CD4-positive, alpha-beta T cell (primary cell): ENCODE results near the gene KRT3. TPM values are rescaled to one million over a fixed set of nuclear protein-coding genes. Genes with fewer than 3 reads are reported as not detected.

Experiments
- ATAC-seq: fragments of 200-7000 bp; cut with Tn5 transposase; one replicate; pipeline ENCODE4 v1.10.0; 2022; ENCODE audit warnings: mild to moderate bottlenecking; ENCODE audit not compliant: poor library complexity
- CTCF ChIA-PET: fragments of 350-600 bp; sonication (Branson Sonifier 250); formaldehyde crosslinking; loops from one replicate; lab custom pipeline; 2021; ENCODE audit warnings: antibody characterized with exemption, inconsistent platforms; lab: Charles Lee
- POLR2A ChIA-PET: fragments of 350-600 bp; sonication (Branson Sonifier 250); formaldehyde crosslinking; loops from one replicate; lab custom pipeline; 2021; ENCODE audit warnings: antibody characterized with exemption, inconsistent platforms; lab: Charles Lee
- DNase-seq, 14 experiments: peaks; one replicate each; pipeline ENCODE4 v3.0.0-alpha.2; 2013 to 2020; ENCODE audit warnings: mixed read lengths in 2 of 14
- H3K27ac ChIP-seq, 2 donors: one replicate each; pipeline versions ENCODE4 v1.5.1 to v1.7.0; 2013; ENCODE audit warnings: low read length in 2 of 2, low read depth in 1 of 2, mild to moderate bottlenecking in 1 of 2
- H3K27me3 ChIP-seq, 2 experiments: 1 replicate in 1 of 2; 2 replicates in 1 of 2; pipeline versions ENCODE4 v1.6.1 to v1.7.0; 2013; ENCODE audit warnings: low read length in 2 of 2, control low read depth in 1 of 2, mild to moderate bottlenecking in 1 of 2, moderate library complexity in 1 of 2; ENCODE audit not compliant: insufficient read depth in 2 of 2, control insufficient read depth in 1 of 2
- H3K36me3 ChIP-seq: one replicate; pipeline ENCODE4 v1.6.1; 2013; ENCODE audit warnings: low read length, control low read depth; ENCODE audit not compliant: insufficient read depth
- H3K4me1 ChIP-seq: one replicate; pipeline ENCODE4 v1.6.1; 2013; ENCODE audit warnings: low read length, control low read depth; ENCODE audit not compliant: insufficient read depth
- H3K4me3 ChIP-seq: one replicate; pipeline ENCODE4 v1.5.1; 2013; ENCODE audit warnings: mild to moderate bottlenecking, low read length, moderate library complexity
- H3K9me3 ChIP-seq, 2 experiments: 1 replicate in 1 of 2; 2 replicates in 1 of 2; pipeline versions ENCODE4 v1.6.1 to v1.7.0; 2013; ENCODE audit warnings: low read length in 2 of 2, mild to moderate bottlenecking in 2 of 2, control low read depth in 1 of 2, moderate library complexity in 1 of 2; ENCODE audit not compliant: control insufficient read depth in 1 of 2, insufficient read depth in 1 of 2
- H3K27ac Mint-ChIP-seq: one replicate; pipeline ENCODE4 v1.8.0; 2020; ENCODE audit warnings: mixed read lengths
- H3K27me3 Mint-ChIP-seq: one replicate; pipeline ENCODE4 v1.8.0; 2021; ENCODE audit warnings: mixed read lengths
- H3K36me3 Mint-ChIP-seq: one replicate; pipeline ENCODE4 v1.8.0; 2021; ENCODE audit warnings: low read depth, mixed read lengths
- H3K4me1 Mint-ChIP-seq: one replicate; pipeline ENCODE4 v1.8.0; 2021; ENCODE audit warnings: low read depth, mixed read lengths
- H3K4me3 Mint-ChIP-seq: one replicate; pipeline ENCODE4 v1.8.0; 2020; ENCODE audit warnings: mild to moderate bottlenecking, mixed read lengths
- H3K9me3 Mint-ChIP-seq: one replicate; pipeline ENCODE4 v1.8.0; 2020; ENCODE audit warnings: mixed read lengths
- intact Hi-C, 2 experiments: fragments of 100-400 bp; cut with DNase I in 1 of 2; cut with micrococcal nuclease in 1 of 2; formaldehyde crosslinking; loops; one replicate each; pipeline versions ENCODE4 v1.15.1 to v1.9.0; 2023 to 2025; cut with DNase I, micrococcal nuclease
- total RNA-seq, 174 experiments: library from RNA in 2 of 174; stranded (reverse) in 2 of 174; gene quantifications; one replicate each; pipeline ENCODE4 v1.2.3 and lab custom pipeline; 2021 to 2026
- TF ChIP-seq, protein P1 (sequence below): fragments of 200-600 bp; IDR thresholded peaks from one replicate; pipeline ENCODE4 v1.8.0; 2022; ENCODE audit warnings: antibody characterized with exemption, mild to moderate bottlenecking

The KRT3 gene
- total RNA-seq, 2 experiments from 2014 or later = not detected

DNA sequence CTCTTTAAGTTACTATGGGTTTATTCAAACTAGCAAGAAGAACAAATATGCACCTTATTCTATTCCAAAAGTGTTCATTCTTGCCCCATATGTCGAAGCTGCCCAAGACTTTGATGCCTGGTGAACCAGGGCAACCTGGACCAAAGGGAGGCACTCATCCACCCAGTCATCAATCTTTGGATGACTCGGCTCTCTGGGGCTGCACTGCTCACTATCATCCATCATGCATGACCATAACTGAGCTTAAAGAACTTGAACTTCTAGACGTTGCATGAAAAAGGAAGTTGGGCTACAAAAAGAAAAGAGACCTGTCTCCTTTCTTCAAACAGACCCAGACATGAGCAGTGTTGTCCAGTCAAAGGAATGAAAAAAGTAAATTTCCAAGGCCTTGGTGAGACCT lies 16.8 kb upstream of the KRT3 start:
- Mint-ChIP-seq H3K36me3 (no peaks in the 10 kb centered on the region), H3K4me1 (peaks cover 6% of the 10 kb centered on the region), H3K27me3 (no peaks in the 10 kb centered on the region), H3K9me3 (no peaks in the 10 kb centered on the region), H3K4me3 (no peak overlapping the region), H3K27ac (no peak overlapping the region)
- Histone ChIP-seq H3K4me1 (no peaks in the 10 kb centered on the region), H3K36me3 (no peaks in the 10 kb centered on the region), H3K27me3 (no peaks in the 10 kb centered on the region), H3K9me3 (no peaks in the 10 kb centered on the region), H3K4me3 (no peak overlapping the region), H3K27ac (no peak overlapping the region)
- intact Hi-C loops = no loop called here
- ATAC-seq (no peak), DNase-seq (no peak)
- TF ChIP-seq, protein P1, sequence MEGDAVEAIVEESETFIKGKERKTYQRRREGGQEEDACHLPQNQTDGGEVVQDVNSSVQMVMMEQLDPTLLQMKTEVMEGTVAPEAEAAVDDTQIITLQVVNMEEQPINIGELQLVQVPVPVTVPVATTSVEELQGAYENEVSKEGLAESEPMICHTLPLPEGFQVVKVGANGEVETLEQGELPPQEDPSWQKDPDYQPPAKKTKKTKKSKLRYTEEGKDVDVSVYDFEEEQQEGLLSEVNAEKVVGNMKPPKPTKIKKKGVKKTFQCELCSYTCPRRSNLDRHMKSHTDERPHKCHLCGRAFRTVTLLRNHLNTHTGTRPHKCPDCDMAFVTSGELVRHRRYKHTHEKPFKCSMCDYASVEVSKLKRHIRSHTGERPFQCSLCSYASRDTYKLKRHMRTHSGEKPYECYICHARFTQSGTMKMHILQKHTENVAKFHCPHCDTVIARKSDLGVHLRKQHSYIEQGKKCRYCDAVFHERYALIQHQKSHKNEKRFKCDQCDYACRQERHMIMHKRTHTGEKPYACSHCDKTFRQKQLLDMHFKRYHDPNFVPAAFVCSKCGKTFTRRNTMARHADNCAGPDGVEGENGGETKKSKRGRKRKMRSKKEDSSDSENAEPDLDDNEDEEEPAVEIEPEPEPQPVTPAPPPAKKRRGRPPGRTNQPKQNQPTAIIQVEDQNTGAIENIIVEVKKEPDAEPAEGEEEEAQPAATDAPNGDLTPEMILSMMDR = no peak
- ChIA-PET POLR2A (interaction anchor here (0.9 kb wide), 1 partner anchor 23 kb away, joined by 3 read pairs; no protein-coding TSS in a partner anchor), CTCF (no interaction called here)

DNA sequence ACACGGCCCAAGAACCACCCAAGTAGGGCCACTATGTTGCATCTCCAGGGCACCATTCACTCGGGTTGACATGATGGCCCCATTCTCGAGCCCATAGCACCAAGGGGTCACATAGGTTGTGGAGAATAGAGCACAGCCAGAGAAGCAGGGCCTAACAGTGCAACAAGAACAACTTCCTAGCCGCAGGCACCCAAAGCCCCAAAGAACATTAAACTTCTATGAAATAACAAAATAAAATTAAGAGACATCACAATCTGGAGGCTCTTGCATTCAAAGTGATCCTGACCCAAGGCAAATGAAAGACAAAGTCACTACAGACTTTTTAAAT lies 16.1 kb upstream of the KRT3 start:
- no peaks in the 10 kb centered on the region for H3K36me3 Mint-ChIP-seq
- H3K4me1 ChIP-seq = no peaks in the 10 kb centered on the region
- no peak overlapping the region for H3K27ac ChIP-seq
- H3K9me3 Mint-ChIP-seq = no peaks in the 10 kb centered on the region
- no peaks in the 10 kb centered on the region for H3K4me1 Mint-ChIP-seq
- no peaks in the 10 kb centered on the region for H3K27me3 ChIP-seq
- no peak overlapping the region for H3K4me3 Mint-ChIP-seq
- H3K4me3 ChIP-seq = no peak overlapping the region
- no peaks in the 10 kb centered on the region for H3K36me3 ChIP-seq
- POLR2A ChIA-PET = interaction anchor here (0.9 kb wide), 1 partner anchor 23 kb away, joined by 3 read pairs; no protein-coding TSS in a partner anchor
- intact Hi-C loops = no loop called here
- ATAC-seq (no peak), DNase-seq (no peak)
- no peaks in the 10 kb centered on the region for H3K27me3 Mint-ChIP-seq
- TF ChIP-seq, protein P1 = no peak
- no peaks in the 10 kb centered on the region for H3K9me3 ChIP-seq
- CTCF ChIA-PET = no interaction called here
- H3K27ac Mint-ChIP-seq = no peak overlapping the region

DNA sequence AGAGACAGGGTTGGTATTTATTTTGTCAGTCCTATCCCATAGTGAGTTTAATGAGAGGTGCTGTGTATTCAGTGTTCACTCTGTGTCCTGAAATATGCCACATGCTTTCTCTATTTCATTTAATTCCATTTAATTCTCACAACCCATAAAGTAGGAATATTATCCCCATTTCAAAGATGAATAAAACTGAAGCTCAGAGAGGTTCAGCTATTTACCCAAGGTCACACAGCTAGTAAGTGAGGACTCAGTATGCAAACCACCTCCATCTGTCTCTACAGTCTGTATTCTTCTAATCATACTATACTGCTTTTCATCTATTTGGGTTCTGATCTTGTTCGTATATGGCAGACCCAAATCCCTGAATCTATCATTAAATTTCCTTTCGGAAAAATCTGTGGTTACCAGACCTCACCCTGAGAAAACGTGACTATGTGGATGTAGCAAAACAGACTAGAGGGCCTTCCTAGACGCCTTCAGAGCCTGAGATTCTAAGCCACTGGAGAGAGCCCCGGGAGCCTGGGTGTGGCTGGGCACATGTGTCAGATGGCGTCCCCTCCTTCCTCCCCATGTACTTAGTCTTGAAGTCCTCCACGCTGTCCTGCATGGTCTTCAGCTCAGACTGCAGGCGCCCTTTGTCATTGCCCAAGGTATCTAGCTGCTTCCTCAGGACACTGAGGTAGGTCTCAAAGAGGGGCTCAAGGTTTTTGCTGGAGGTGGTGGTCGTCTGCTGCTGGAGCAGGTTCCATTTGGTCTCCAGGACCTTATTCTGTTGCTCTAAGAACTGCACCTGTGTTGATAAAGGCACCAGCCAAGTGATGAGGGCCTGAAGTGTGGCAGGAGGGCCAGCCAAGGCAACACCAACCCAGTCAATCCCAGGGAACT lies 15.5 kb upstream of the KRT3 start:
- H3K36me3 Mint-ChIP-seq = no peaks in the 10 kb centered on the region
- POLR2A ChIA-PET = no interaction called here
- H3K27me3 Mint-ChIP-seq = no peaks in the 10 kb centered on the region
- no peaks in the 10 kb centered on the region for H3K27me3 ChIP-seq
- no peaks in the 10 kb centered on the region for H3K4me1 ChIP-seq
- CTCF ChIA-PET = no interaction called here
- DNase-seq = no peak
- ATAC-seq = no peak
- no peak overlapping the region for H3K4me3 Mint-ChIP-seq
- no peaks in the 10 kb centered on the region for H3K36me3 ChIP-seq
- no peak overlapping the region for H3K4me3 ChIP-seq
- H3K4me1 Mint-ChIP-seq = no peaks in the 10 kb centered on the region
- H3K9me3 Mint-ChIP-seq = no peaks in the 10 kb centered on the region
- TF ChIP-seq, protein P1 = no peak
- no peaks in the 10 kb centered on the region for H3K9me3 ChIP-seq
- no peak overlapping the region for H3K27ac ChIP-seq
- no peak overlapping the region for H3K27ac Mint-ChIP-seq
- intact Hi-C loops = no loop called here
